Activated CD8-positive, alpha-beta T cell treated with anti-CD3 and anti-CD28 coated beads, Interleukin-2, amount 10 ng/mL, durations not matched to agents 7 days and 5 days (primary cell): ENCODE data around the gene OR10H1. TPM values are rescaled to one million over a fixed set of nuclear protein-coding genes. Genes with fewer than 3 reads are reported as not detected.

ENCODE experiments used
- total RNA-seq, 2 experiments: library from RNA; stranded (reverse); gene quantifications; one replicate each; pipeline ENCODE4 v1.2.3, GENCODE V29; 2021

The OR10H1 gene
- total RNA-seq, 2 experiments from 2014 or later = not detected

Other genes with a start within 250 kb of the OR10H1 start
- gene CYP4F8, start 200.4 kb downstream of the OR10H1 start, total RNA-seq = not detected
- gene CYP4F3, start 174.8 kb downstream of the OR10H1 start, total RNA-seq = not detected
- not detected for gene CYP4F12, start 142.6 kb downstream of the OR10H1 start, total RNA-seq
- gene OR10H2, start 87.6 kb downstream of the OR10H1 start, total RNA-seq = not detected
- not detected for gene OR10H3, start 77.7 kb downstream of the OR10H1 start, total RNA-seq
- gene OR10H5, start 28.0 kb downstream of the OR10H1 start, total RNA-seq = not detected
- gene CYP4F2, start 82.4 kb upstream of the OR10H1 start, total RNA-seq = not detected
- not detected for gene CYP4F11, start 118.9 kb upstream of the OR10H1 start, total RNA-seq
- gene OR10H4, start 133.3 kb upstream of the OR10H1 start, total RNA-seq = not detected